GM21786 (cell line): ENCODE measurements around the gene RAB4B.
A peak's percentile ranks its signal among the peaks of the same experiment; 100 is the strongest.
"Not testable (repeated sequence)": the region's sequence is repeated elsewhere in the genome, so short reads cannot be mapped to it uniquely, and the experiment has no call there.

Experiments
- ATAC-seq: cut with Tn5 transposase; IDR thresholded peaks from one replicate; pipeline ENCODE4 v1.9.1; 2021; ENCODE audit not compliant: unreplicated experiment

RAB4B gene, protein sequence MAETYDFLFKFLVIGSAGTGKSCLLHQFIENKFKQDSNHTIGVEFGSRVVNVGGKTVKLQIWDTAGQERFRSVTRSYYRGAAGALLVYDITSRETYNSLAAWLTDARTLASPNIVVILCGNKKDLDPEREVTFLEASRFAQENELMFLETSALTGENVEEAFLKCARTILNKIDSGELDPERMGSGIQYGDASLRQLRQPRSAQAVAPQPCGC

DNA sequence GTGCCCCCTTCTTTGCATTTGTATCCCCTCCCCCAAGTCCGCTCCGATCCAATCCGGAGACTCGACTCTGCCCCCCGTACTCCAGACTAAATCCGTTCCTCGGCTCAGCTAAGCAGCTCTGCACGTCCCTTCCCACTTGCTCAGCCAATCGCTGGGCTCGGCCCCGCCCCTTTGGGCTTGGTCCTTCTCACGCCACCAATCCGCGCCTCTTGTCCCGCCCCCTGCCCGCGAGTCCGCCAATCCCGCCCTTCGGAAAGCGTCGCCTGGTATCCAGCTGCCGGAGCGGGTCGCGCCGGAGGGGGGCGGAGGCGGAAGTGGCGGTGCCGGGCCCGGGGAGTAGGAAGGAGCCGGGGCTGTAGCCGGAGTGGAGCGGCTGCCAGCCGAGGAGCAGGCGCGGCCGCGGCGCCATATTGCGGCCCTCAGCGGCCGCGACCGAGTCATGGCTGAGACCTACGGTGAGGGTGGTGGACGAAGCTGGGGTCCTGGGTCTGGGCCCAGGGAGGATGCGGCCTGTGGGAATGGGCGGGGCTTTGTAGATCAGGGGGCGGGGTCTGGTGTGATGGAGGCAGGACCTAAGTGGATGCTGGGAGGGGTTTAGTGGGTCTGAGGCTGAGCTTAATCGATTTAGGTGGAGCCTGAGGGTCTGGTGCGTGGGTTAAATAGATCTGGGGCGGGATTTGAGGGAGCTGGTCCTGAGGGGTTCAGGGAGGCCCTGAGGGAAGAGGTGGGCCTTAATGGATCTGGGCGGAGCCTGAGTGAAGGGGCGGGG lies at the start of gene RAB4B:
TSS of gene RAB4B (plus strand) at position 311 of the 769 bp plus-strand sequence. CDS start at position 440, 129 bp downstream.
- ATAC-seq: peak; percentile 56

DNA sequence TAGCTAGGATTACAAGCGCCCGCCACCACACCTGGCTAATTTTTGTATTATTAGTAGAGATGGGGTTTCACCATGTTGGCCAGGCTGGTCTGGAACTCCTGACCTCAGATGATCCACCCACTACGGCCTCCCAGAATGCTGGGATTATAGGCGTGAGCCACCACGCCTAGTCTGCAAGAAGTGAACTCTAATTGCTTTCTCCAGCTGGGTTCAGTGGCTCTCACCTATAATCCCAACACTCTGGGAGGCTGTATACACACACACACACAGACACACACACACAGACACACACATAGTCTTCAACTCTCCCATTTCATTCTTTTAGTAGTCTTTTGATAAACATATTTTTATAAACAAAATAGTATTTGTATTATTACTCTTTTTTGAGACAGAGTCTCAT lies 48.0 kb upstream of the RAB4B start:
- ATAC-seq: not testable (repeated sequence)

DNA sequence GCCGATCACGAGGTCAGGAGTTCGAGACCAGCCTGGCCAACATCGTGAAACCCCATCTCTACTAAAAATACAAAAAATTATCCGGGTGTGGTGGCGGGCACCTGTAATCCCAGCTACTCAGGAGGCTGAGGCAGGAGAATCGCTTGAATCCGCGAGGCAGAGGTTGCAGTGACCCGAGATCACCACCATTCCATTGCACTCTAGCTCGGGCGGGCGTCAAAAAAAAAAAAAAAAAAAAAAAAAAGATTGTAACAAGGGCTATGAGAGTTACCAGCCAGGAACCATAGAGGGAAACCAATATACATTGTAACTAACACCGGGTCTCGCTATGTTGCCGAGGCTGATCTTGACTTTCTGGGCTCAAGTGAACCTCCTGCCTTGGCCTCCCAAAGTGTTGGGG lies 45.7 kb upstream of the RAB4B start:
- not testable (repeated sequence) for ATAC-seq

DNA sequence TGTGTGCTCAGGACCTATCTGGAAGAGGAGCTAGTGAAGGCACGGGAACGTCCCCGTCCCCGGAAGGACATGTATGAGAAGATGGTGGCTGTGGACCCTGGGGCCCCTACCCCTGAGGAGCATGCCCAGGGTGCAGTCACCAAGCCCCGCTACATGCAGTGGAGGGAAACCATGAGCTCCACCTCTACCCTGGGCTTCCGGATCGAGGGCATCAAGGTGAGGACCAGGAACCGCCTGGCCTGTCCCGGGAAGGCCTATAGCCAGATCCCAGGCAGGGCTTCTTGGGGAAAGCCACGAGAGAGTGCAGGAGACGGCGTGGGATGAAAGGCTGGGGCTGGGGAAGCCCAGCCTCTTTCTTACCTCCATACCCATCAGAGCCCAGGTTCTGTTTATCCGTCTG lies 44.9 kb upstream of the RAB4B start:
- ATAC-seq: no peak

DNA sequence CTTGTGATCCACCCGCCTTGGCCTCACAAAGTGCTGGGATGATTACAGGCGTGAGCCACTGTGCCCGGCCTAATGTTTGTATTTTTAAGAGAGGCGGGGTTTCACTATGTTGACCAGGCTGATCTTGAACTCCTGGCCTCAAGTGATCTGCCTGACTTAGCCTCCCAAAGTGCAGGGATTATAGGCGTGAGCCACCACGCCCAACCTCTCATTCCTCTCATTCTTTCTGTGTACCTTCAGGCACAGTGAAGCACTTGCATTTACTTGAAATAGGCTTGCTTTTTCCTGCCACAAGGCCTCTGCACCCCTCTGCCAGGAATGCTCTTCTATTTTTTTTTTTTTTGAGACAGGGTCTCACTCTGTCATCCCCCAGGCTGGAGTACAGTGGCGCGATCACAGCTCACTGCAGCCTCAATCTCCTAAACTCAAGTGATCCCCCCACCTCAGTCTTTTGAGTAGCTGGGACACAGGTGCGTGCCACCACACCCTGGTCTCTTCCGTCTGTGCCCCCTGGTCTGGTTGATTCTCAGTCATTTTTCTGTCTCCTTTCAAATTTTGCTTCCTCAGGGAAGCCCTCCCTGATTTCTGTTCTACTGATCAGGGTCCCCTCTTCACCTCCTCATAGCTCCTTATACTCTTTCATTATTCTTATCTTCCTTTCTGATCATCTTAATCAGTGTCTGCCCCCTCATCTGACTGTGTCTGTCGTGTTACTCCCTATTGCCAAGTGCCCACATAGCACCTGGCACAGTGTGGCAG lies 42.9 kb upstream of the RAB4B start:
- ATAC-seq: no peak

DNA sequence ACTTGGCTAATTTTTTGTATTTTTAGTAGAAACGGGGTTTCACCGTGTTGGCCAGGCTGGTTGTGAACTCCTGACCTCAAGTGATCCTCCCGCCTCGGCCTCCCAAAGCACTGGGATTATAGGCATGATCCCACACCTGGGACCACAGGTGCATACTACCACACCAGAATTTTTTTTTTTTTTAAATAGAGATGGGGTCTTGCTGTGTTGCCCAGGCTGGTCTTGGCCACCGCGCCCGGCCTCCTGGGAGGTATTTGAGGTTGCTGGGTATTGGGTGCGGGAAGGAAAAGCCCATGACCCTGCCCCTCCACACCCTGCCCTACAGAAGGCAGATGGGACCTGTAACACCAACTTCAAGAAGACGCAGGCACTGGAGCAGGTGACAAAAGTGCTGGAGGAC lies 41.4 kb upstream of the RAB4B start:
- ATAC-seq: no peak

DNA sequence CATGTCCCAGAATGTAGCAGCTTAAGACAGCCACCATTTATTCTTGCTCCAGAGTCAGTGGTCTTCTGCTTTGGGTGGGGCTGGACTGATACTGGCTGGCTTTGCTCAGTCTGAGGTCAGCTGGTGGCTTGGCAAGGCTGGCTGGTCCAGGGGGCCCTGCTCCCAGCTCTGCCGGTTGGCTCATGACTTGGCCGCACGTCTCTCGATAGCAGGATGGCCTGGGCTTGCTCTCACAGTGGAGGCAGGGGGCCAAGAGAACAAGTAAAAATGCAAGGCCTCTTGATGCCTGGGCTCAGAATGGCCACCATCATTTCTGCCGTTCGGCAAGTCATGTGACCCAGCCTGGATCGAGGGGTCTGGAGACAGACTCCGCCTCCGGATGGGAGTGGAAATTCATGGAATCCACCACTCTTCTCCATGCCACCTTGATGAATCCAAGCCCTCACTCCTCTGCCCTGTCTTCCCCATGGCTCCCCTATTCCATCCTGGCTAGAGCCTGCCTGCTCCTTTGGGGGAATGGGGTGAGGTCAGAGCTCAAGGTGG lies 40.9 kb upstream of the RAB4B start:
- no peak for ATAC-seq

DNA sequence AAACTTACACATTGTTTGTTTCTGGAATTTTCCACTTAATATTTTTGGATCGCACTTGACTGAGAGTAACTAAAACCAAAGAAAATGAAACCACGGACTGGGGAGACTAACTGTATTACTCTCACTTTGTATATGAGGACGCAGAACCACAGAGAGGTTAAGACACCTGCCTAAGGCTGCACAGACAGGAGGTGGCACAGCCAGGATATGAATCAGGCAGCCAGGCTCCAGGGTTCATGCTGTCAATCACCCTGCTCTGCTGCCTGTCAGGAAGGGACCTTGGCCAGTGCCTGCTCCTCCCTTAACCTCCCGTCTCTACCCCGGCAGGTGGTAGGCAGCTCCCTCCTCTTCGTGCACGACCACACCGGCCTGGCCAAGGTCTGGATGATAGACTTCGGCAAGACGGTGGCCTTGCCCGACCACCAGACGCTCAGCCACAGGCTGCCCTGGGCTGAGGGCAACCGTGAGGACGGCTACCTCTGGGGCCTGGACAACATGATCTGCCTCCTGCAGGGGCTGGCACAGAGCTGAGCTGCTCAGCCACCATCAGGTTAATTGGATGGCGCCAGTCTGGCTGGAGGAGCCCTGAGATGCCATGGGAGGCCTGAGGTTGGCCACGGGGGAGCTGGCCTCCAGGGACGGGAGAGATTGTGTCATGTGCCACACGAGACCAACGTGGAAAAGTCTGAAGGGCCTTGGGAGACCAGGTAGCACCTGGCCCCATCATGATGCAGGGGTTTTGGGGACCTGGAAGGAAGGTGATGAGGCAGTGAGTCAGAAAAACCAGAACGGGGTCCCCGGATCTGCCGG lies 38.8 kb upstream of the RAB4B start:
- no peak for ATAC-seq

DNA sequence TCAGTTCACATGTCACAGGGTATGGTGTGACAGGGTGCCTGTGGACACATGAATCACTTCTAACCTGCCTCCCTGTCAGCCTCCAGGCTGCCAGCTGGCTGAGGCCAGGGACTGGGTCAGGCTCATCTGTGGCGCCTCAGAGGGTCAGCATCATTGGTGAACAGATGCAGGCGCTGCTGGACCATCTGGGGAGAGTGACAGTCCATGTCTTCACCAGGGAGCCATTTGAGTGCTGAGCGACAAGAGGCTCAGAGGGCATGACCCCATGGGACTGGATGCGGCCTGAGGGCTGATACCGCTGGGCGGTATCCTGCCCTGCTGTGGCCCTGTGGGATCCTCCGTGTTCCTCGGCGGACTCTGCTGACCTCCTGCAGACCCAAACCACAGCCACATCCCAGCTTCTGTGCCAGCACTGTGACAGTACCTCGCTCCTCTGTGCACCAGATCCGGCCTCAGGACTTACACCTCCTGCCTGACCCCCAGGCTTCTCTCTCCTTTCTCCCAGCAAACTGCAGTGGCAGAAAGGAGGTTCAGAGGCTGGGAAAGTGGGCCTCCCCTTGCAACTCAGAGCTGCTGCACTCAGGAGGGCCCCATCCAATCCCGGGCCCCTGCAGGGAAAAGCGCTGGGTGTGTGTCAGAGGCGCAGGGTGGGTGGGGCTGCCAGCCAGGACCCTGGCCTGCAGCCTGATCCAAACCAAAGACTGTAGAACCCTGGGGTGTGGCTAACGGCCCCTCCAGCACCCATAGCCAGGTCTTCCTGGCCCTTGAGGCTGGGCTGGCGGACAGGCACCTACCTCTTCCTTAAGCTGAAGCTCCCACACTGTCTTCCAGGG lies 38.0 kb upstream of the RAB4B start:
- no peak for ATAC-seq

DNA sequence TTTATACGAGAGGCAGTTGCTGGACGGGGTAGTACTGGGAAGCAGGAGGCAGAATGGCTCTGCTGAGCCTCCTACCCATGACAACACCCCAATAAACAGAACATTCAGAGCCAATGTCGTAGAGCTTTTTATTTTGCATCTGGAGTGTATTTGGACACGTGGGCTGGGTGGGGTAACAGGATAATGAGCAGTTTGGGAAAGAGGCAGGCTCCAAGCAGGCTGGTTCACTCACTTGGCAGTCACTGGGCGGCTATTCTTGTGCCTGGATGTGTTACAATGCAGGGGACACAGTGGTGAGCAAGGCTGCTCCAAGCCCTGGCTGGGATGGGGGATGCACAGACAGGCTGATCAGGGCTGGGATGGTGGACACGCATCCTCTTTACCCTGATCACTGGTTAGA lies 37.3 kb upstream of the RAB4B start:
- no peak for ATAC-seq

DNA sequence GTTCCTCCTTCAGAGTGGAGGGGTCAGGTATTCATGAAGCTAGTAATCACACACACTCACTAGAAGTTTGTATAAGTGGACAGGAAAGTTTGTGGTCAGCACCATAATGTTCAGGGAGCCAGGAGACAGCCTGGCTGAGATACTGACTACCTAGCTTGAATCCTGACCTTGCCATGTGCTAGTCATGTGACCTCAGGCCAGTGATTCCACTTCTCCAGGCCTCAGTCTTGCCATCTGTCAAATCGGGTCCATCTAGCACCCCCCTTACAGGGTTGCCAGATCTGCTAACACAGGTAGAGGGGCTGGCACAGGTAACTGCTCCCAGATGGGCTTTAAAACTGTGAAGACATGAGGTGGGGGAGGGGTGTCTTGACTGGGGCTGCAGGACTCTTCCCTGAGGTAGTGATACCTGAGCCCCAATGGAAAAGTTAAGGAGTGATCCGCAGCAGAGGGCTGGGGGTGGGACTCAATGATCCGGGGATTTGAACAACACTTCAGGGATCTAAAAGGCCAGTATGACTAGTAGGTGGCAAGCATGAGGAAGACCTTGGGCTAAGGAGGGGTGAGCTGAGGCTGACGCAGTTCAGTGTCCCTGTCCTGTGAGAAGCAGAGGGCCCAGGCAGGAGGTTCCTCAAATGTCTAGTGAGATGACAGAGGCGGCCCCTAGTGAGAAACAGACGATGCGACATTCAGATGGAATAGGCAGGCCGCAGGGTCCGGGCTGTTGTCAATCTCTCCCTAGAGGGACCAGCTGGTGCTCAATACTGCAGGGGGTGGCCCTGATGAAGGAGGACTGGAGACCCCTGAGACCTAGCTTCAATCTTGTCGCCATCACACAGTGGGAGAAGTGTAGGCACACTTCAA lies 36.3 kb upstream of the RAB4B start:
- no peak for ATAC-seq

DNA sequence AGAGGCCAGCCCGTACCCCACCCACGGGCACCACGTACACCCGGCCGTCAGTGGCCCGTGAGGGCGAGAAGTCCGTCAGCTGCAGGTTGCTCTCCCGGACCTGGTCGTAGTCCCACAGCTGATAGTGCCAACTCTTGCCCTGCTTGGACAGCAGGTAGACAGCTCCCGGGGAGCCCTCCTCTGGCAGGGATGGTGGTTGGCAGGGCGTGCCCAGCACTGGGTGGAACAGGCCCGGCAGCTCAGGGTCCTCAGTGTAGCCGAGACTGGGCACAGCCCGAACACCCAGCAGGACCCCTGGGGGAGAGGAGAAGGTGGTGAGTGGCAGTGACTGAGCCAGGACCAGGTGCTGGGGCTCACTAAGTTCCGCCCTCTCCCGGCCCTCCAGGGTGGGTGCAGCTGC lies 35.6 kb upstream of the RAB4B start:
- ATAC-seq: no peak

DNA sequence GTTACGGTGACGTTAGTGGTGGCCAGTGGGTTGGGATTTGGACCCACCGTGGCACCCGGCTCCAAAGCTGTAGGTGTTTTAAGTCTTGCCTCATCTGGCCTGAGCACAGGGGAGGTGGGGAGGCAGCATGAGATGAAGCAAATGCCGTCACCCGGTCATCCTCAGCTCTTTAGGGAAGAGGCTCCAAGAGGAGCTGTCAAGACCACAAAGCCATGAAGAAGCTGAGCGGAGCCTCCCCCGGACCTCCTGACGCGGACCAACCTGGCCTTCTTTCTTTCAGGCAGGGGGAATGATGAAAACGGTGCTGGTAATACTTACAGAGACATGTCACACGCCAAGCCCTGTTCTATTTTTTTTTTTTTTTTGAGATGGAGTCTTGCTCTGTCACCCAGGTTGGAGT lies 35.2 kb upstream of the RAB4B start:
- ATAC-seq: no peak

DNA sequence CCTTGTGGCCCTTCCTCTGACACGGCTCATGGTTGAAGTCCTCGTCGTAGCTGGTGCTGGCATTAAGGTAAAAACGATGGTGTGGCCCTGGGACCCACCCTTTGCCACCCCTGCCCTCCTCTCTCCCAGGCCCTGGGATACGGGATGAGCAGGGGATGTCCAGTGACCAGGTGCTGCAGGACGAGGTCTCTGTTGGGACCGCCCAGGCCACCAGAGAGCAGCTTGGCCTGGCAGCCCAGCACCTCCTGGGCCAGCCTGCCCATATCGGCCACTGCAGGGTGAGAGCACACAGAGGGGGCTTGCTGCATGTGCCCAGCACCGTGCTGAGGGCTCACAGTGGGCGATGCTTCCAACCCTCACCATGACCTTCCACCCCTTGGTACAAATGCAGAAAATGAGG lies 34.1 kb upstream of the RAB4B start:
- ATAC-seq: no peak

DNA sequence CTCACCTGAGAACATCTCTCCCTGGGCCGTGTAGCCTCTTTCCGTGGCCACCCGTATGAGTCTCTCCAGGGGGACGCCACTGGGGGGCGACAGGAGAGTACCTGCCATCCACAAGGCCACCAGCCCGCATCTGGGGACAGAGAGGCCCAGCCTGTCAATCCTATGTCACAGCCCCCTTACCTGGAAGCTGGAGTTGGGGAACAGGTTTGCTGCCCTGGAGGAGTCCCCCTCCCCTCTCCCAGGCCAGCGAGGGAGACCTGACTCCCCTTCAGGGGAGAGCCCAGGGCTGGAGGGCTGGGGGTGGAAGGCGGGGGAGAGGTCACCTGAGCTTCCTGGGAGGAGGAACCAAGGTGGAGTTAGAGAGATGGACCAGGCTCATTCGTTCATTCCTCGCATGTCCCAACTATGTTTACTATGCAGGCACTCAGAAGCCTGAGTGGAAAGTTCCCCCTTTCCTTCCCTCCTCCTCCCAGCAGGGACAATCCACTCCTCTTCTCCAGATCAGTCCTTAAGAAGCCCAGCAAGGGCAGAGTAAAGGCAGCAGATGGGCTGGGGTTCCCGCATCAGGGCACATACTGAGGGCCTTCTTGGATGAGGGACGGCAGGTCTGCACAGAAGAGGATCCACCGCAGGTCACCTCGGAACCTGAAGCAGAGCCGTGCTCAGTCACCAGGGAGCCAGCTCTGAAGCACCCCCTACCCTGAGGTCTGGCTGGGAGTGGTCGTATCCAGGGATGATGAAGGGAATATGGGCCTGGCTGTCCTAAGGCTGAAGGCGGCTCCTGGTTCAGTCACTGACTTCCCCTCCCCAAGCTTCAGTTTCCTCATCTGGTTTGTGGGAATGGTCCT lies 33.3 kb upstream of the RAB4B start:
- no peak for ATAC-seq

DNA sequence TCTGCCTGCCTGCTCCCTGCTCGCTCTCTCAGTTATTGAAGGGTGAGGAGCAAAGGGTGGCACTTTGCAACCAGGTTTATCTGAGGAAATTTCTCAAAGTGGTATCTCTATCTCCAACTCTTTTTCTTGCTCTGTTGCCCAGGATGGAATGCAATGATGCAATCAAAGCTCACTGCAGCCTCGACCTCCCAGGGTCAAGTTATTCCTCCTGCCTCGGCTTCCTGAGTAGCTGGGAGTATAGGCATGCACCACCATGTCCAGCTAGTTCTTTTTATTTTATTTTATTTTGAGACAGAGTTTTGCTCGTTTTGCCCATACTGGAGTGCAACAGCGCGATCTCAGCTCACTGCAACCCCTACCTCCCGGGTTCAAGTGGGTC lies 32.7 kb upstream of the RAB4B start:
- ATAC-seq: no peak

DNA sequence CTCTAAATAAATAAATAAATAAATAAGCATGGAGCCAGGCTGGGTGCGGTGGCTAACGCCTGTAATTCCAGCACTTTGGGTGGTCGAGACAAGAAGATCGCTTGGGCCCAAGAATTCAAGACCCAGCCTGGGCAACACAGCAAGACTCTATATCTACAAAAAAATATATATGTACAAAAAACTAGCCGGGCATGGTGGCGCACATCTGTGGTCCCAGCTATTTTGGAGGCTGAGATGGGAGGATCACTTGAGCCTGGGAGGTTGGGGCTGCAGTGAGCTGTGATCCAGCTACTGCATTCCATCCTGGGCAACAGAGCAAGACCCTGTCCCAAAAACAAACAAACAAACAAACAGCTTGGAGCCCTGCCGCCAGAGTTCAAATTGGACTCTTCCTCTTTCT lies 30.5 kb upstream of the RAB4B start:
- ATAC-seq: no peak
